ENCODE data around the gene WDR88. TPM values are rescaled to one million over a fixed set of nuclear protein-coding genes. Genes with fewer than 3 reads are reported as not detected.
"Not testable (repeated sequence)": the region's sequence is repeated elsewhere in the genome, so short reads cannot be mapped to it uniquely, and the experiment has no call there.

Gene WDR88
- total and polyA plus RNA-seq, 2 donors: 0.05 TPM; not detected in 1

DNA sequence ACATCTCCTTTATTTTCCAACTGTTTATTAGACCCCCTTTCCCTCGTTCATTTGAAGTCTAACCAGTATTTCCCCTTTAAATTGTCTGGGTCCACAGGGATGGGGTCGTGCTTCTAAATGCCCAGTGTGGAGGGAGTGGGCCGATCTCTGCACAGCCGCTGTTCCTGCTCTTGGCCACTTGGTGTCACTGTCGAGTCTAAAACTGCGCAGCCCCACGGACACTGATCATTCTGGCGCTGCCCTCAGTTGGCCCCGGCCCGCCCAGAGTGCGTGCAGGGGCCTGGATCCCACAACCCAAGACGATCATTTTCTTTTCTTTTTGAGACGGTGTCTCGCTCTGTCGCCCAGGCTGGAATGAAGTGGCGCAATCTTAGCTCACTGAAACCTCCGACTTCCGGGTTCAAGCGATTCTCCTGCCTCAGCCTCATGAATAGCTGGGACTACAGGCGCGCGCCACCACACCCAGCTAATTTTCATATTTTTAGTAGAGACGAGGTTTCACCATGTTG, 12.0 kb downstream of the WDR88 start:
- 33% methylated on average over 23 of the region's 23 CpGs for WGBS
- H3K4me3 ChIP-seq (ENCODE audit: low read length in 2 of 2): no peak overlapping the region
- H3K36me3 ChIP-seq (ENCODE audit: control insufficient read depth in 2 of 2, insufficient read depth in 2 of 2, low read length in 1 of 2): no peaks in the 10 kb centered on the region

DNA sequence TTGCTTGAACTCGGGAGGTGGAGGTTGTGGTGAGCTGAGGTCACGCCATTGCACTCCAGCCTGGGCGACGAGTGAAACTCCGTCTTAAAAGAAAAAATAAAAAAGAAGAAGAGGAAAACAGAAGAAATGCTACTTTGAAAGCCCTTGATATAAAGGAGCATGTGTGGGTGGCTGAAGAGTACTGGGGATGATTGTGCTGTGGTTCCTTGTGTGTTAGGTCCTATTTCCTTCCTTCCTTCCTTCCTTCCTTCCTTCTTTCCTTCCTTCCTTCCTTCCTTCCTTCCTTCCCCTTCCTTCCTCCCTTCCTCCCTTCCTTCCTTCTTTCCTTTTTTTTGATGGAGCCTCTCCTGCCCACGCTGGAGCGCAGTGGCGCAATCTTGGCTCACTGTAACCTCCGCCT, 14.3 kb downstream of the WDR88 start:
- no peak for DNase-seq (ENCODE audit: low read depth in 6 of 9, low spot score in 9 of 9)
- H3K36me3 ChIP-seq (ENCODE audit: control insufficient read depth in 2 of 2, insufficient read depth in 2 of 2, low read length in 1 of 2): no peaks in the 10 kb centered on the region
- H3K4me3 ChIP-seq (ENCODE audit: low read length in 2 of 2): no peak overlapping the region
- no peak overlapping the region for H3K27ac ChIP-seq (ENCODE audit: low read depth in 1 of 2, low read length in 1 of 2)
- H3K27me3 ChIP-seq (ENCODE audit: control insufficient read depth in 2 of 2, insufficient read depth in 1 of 2, low read length in 1 of 2): no peaks in the 10 kb centered on the region
- no peaks in the 10 kb centered on the region for H3K4me1 ChIP-seq (ENCODE audit: control insufficient read depth in 2 of 2, insufficient read depth in 2 of 2, low read length in 2 of 2)
- no peaks in the 10 kb centered on the region for H3K9me3 ChIP-seq (ENCODE audit: control insufficient read depth in 2 of 2, insufficient read depth in 1 of 2, low read length in 1 of 2)
- WGBS: 97% methylated on average over 9 of the region's 9 CpGs

More for the DNA sequence above, 12.0 kb downstream of the WDR88 start:
- Histone ChIP-seq H3K27me3 (ENCODE audit: control insufficient read depth in 2 of 2, insufficient read depth in 1 of 2, low read length in 1 of 2) (peaks cover 0 to 2% of the 10 kb centered on the region in 2 donors), H3K4me1 (ENCODE audit: control insufficient read depth in 2 of 2, insufficient read depth in 2 of 2, low read length in 2 of 2) (no peaks in the 10 kb centered on the region), H3K9me3 (ENCODE audit: control insufficient read depth in 2 of 2, insufficient read depth in 1 of 2, low read length in 1 of 2) (no peaks in the 10 kb centered on the region), H3K27ac (ENCODE audit: low read depth in 1 of 2, low read length in 1 of 2) (no peak overlapping the region)
- peak in 6 of 9 donors; percentile 37 to 75 (median 49) for DNase-seq (ENCODE audit: low read depth in 6 of 9, low spot score in 9 of 9)

- H3K4me3 ChIP-seq (ENCODE audit: low read length in 2 of 2): no peak overlapping the region
- H3K27me3 ChIP-seq (ENCODE audit: control insufficient read depth in 2 of 2, insufficient read depth in 1 of 2, low read length in 1 of 2): no peaks in the 10 kb centered on the region
- no peaks in the 10 kb centered on the region for H3K36me3 ChIP-seq (ENCODE audit: control insufficient read depth in 2 of 2, insufficient read depth in 2 of 2, low read length in 1 of 2)
- no peak overlapping the region for H3K27ac ChIP-seq (ENCODE audit: low read depth in 1 of 2, low read length in 1 of 2)
- no peaks in the 10 kb centered on the region for H3K9me3 ChIP-seq (ENCODE audit: control insufficient read depth in 2 of 2, insufficient read depth in 1 of 2, low read length in 1 of 2)
- WGBS: 97% methylated on average over 6 of the region's 6 CpGs
- no peak for DNase-seq (ENCODE audit: low read depth in 6 of 9, low spot score in 9 of 9)
- H3K4me1 ChIP-seq (ENCODE audit: control insufficient read depth in 2 of 2, insufficient read depth in 2 of 2, low read length in 2 of 2): no peaks in the 10 kb centered on the region
These were observed 15.6 kb downstream of the WDR88 start for GRCh38 chr19:33147538-33147937.

DNA sequence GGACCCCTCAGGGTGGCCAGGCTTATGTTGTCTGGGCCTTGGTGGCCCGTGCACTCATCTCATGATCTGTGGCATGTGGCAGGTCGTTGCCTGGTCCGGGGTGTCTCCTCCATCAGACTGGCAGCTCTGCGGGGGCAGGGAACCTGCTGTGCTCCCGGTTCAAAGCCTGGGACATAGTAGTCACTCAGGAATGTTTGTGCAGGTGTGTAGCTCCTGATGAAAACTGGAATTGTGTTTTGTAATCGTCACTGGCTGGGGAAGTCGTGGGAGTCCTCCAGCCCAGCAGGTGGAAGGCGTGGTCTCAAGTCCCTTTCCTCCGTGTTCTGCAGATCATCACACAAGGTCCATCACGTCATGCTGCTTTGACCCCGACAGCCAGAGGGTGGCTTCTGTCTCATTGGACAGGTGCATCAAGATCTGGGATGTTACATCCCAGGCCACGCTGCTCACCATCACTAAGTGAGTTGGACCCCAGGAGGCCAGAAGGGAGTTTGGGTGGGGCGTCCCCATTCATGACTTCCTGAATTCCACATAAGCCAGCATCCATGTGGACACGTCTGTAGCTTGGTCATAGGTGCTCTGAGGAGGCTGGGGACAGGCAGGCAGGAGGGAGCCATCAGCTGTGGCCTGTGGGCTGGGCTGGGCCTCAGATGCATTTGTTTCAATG, 19.1 kb downstream of the WDR88 start:
- Histone ChIP-seq H3K27ac (ENCODE audit: low read depth in 1 of 2, low read length in 1 of 2) (no peak overlapping the region), H3K36me3 (ENCODE audit: control insufficient read depth in 2 of 2, insufficient read depth in 2 of 2, low read length in 1 of 2) (no peaks in the 10 kb centered on the region), H3K4me1 (ENCODE audit: control insufficient read depth in 2 of 2, insufficient read depth in 2 of 2, low read length in 2 of 2) (no peaks in the 10 kb centered on the region), H3K9me3 (ENCODE audit: control insufficient read depth in 2 of 2, insufficient read depth in 1 of 2, low read length in 1 of 2) (no peaks in the 10 kb centered on the region), H3K27me3 (ENCODE audit: control insufficient read depth in 2 of 2, insufficient read depth in 1 of 2, low read length in 1 of 2) (no peaks in the 10 kb centered on the region), H3K4me3 (ENCODE audit: low read length in 2 of 2) (no peak overlapping the region)
- 93% methylated on average over 14 of the region's 14 CpGs for WGBS
- DNase-seq (ENCODE audit: low read depth in 6 of 9, low spot score in 9 of 9): no peak

GRCh38 chr19:33152176-33152575, 20.3 kb downstream of the WDR88 start:
- no peak overlapping the region for H3K27ac ChIP-seq (ENCODE audit: low read depth in 1 of 2, low read length in 1 of 2)
- no peaks in the 10 kb centered on the region for H3K27me3 ChIP-seq (ENCODE audit: control insufficient read depth in 2 of 2, insufficient read depth in 1 of 2, low read length in 1 of 2)
- DNase-seq (ENCODE audit: low read depth in 6 of 9, low spot score in 9 of 9): no peak
- H3K36me3 ChIP-seq (ENCODE audit: control insufficient read depth in 2 of 2, insufficient read depth in 2 of 2, low read length in 1 of 2): no peaks in the 10 kb centered on the region
- H3K4me1 ChIP-seq (ENCODE audit: control insufficient read depth in 2 of 2, insufficient read depth in 2 of 2, low read length in 2 of 2): no peaks in the 10 kb centered on the region
- H3K9me3 ChIP-seq (ENCODE audit: control insufficient read depth in 2 of 2, insufficient read depth in 1 of 2, low read length in 1 of 2): no peaks in the 10 kb centered on the region
- 91% methylated on average over 2 of the region's 2 CpGs for WGBS
- no peak overlapping the region for H3K4me3 ChIP-seq (ENCODE audit: low read length in 2 of 2)

- not testable (repeated sequence) for DNase-seq (ENCODE audit: low read depth in 6 of 9, low spot score in 9 of 9); H3K9me3 ChIP-seq (ENCODE audit: control insufficient read depth in 2 of 2, insufficient read depth in 1 of 2, low read length in 1 of 2); H3K36me3 ChIP-seq (ENCODE audit: control insufficient read depth in 2 of 2, insufficient read depth in 2 of 2, low read length in 1 of 2); H3K4me1 ChIP-seq (ENCODE audit: control insufficient read depth in 2 of 2, insufficient read depth in 2 of 2, low read length in 2 of 2); H3K27ac ChIP-seq (ENCODE audit: low read depth in 1 of 2, low read length in 1 of 2); H3K4me3 ChIP-seq (ENCODE audit: low read length in 2 of 2); H3K27me3 ChIP-seq (ENCODE audit: control insufficient read depth in 2 of 2, insufficient read depth in 1 of 2, low read length in 1 of 2)
- 97% methylated on average over 4 of the region's 4 CpGs for WGBS
These were observed 20.7 kb downstream of the WDR88 start for GRCh38 chr19:33152625-33153024.

GRCh38 chr19:33154313-33154712, 22.4 kb downstream of the WDR88 start:
- not testable (repeated sequence) for DNase-seq (ENCODE audit: low read depth in 6 of 9, low spot score in 9 of 9); H3K27me3 ChIP-seq (ENCODE audit: control insufficient read depth in 2 of 2, insufficient read depth in 1 of 2, low read length in 1 of 2)
- 97% methylated on average over 6 of the region's 6 CpGs for WGBS

GRCh38 chr19:33156334-33156733, 24.4 kb downstream of the WDR88 start:
- H3K9me3 ChIP-seq (ENCODE audit: control insufficient read depth in 2 of 2, insufficient read depth in 1 of 2, low read length in 1 of 2): no peaks in the 10 kb centered on the region
- DNase-seq (ENCODE audit: low read depth in 6 of 9, low spot score in 9 of 9): no peak
- 96% methylated on average over 5 of the region's 5 CpGs for WGBS
- H3K27me3 ChIP-seq (ENCODE audit: control insufficient read depth in 2 of 2, insufficient read depth in 1 of 2, low read length in 1 of 2): no peaks in the 10 kb centered on the region
- H3K27ac ChIP-seq (ENCODE audit: low read depth in 1 of 2, low read length in 1 of 2): no peak overlapping the region
- no peak overlapping the region for H3K4me3 ChIP-seq (ENCODE audit: low read length in 2 of 2)
- no peaks in the 10 kb centered on the region for H3K36me3 ChIP-seq (ENCODE audit: control insufficient read depth in 2 of 2, insufficient read depth in 2 of 2, low read length in 1 of 2)
- H3K4me1 ChIP-seq (ENCODE audit: control insufficient read depth in 2 of 2, insufficient read depth in 2 of 2, low read length in 2 of 2): peaks cover 19 to 24% of the 10 kb centered on the region in 2 donors

More at GRCh38 chr19:33154313-33154712, 22.4 kb downstream of the WDR88 start:
- H3K9me3 ChIP-seq (ENCODE audit: control insufficient read depth in 2 of 2, insufficient read depth in 1 of 2, low read length in 1 of 2); H3K36me3 ChIP-seq (ENCODE audit: control insufficient read depth in 2 of 2, insufficient read depth in 2 of 2, low read length in 1 of 2); H3K27ac ChIP-seq (ENCODE audit: low read depth in 1 of 2, low read length in 1 of 2); H3K4me3 ChIP-seq (ENCODE audit: low read length in 2 of 2); H3K4me1 ChIP-seq (ENCODE audit: control insufficient read depth in 2 of 2, insufficient read depth in 2 of 2, low read length in 2 of 2): not testable (repeated sequence)

DNA sequence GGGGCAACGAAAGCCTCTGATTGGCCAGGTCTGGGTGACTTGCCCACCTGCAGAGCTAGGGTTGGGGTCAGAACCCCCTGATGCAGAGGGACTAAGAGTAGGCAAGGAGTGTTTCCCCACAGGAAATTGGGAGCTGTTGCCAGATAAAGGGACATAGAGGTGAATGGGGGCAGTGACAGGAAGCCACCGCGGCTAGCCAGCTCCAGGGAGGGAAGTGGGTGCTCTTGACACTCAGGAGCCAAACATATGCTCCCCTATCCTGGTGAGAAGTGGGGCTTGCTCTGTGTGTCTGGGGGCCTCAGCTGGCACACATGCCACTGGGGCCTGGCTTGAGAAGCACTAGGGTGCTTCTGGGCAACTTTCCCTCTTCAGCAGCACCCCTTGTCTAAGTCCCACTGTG, 26.0 kb downstream of the WDR88 start:
- Histone ChIP-seq H3K27ac (ENCODE audit: low read depth in 1 of 2, low read length in 1 of 2) (no peak overlapping the region), H3K4me1 (ENCODE audit: control insufficient read depth in 2 of 2, insufficient read depth in 2 of 2, low read length in 2 of 2) (peaks cover 26 to 29% of the 10 kb centered on the region in 2 donors), H3K36me3 (ENCODE audit: control insufficient read depth in 2 of 2, insufficient read depth in 2 of 2, low read length in 1 of 2) (no peaks in the 10 kb centered on the region), H3K27me3 (ENCODE audit: control insufficient read depth in 2 of 2, insufficient read depth in 1 of 2, low read length in 1 of 2) (no peaks in the 10 kb centered on the region), H3K9me3 (ENCODE audit: control insufficient read depth in 2 of 2, insufficient read depth in 1 of 2, low read length in 1 of 2) (no peaks in the 10 kb centered on the region), H3K4me3 (ENCODE audit: low read length in 2 of 2) (no peak overlapping the region)
- no peak for DNase-seq (ENCODE audit: low read depth in 6 of 9, low spot score in 9 of 9)
- 33% methylated on average over 3 of the region's 3 CpGs for WGBS

Measured in thymus (tissue), 11 donors.